ENCODE results near the gene GPS1. TPM values are rescaled to one million over a fixed set of nuclear protein-coding genes. Genes with fewer than 3 reads are reported as not detected.

The GPS1 gene
- total RNA-seq, 1 donor from 2014 or later, result 105 TPM

GRCh38 chr17:82056729-82057621 lies 5.3 kb downstream of the GPS1 start:
- TF ChIP-seq CTCF (conservative IDR thresholded peaks at IDR 0.05; ENCODE audit: low read depth, low read length), result no peak
- DNase-seq (ENCODE audit: low read depth), result no peak
- no peak overlapping the region for H3K4me3 ChIP-seq (ENCODE audit: low read depth, low read length)

- DNase-seq (ENCODE audit: low read depth), result no peak
- TF ChIP-seq CTCF (conservative IDR thresholded peaks at IDR 0.05; ENCODE audit: low read depth, low read length), result no peak
- no peak overlapping the region for H3K4me3 ChIP-seq (ENCODE audit: low read depth, low read length)
Observed at GRCh38 chr17:82058230-82058854, 6.6 kb downstream of the GPS1 start.

GRCh38 chr17:82058855-82059249 lies 7.2 kb downstream of the GPS1 start:
- no peak for DNase-seq (ENCODE audit: low read depth)
- H3K4me3 ChIP-seq (ENCODE audit: low read depth, low read length), result no peak overlapping the region
- no peak for TF ChIP-seq CTCF (conservative IDR thresholded peaks at IDR 0.05; ENCODE audit: low read depth, low read length)

- TF ChIP-seq CTCF (conservative IDR thresholded peaks at IDR 0.05; ENCODE audit: low read depth, low read length), result no peak
- no peak for DNase-seq (ENCODE audit: low read depth)
- no peak overlapping the region for H3K4me3 ChIP-seq (ENCODE audit: low read depth, low read length)
Observed at GRCh38 chr17:82059272-82060000, 7.7 kb downstream of the GPS1 start.

- no peak overlapping the region for H3K4me3 ChIP-seq (ENCODE audit: low read depth, low read length)
- TF ChIP-seq CTCF (conservative IDR thresholded peaks at IDR 0.05; ENCODE audit: low read depth, low read length), result no peak
- DNase-seq (ENCODE audit: low read depth), result no peak
Observed at GRCh38 chr17:82060001-82060380, 8.3 kb downstream of the GPS1 start.

GRCh38 chr17:82060614-82061013 lies 8.9 kb downstream of the GPS1 start:
- DNase-seq (ENCODE audit: low read depth), result no peak

More at GRCh38 chr17:82060614-82061013, 8.9 kb downstream of the GPS1 start:
- no peak for TF ChIP-seq CTCF (conservative IDR thresholded peaks at IDR 0.05; ENCODE audit: low read depth, low read length)
- H3K4me3 ChIP-seq (ENCODE audit: low read depth, low read length), result no peak overlapping the region
